GM21423 (cell line): ENCODE measurements around the gene IHH.

Experiments
- ATAC-seq: cut with Tn5 transposase; IDR thresholded peaks from one replicate; pipeline ENCODE4 v1.9.1; 2021; ENCODE audit warnings: mild to moderate bottlenecking, moderate library complexity; ENCODE audit not compliant: unreplicated experiment

IHH gene

GRCh38 chr2:219020604-219021365, 39.9 kb downstream of the IHH start:
- ATAC-seq: no peak

- no peak for ATAC-seq
Measured at GRCh38 chr2:219019436-219019835, 41.3 kb downstream of the IHH start.

- ATAC-seq: no peak
Measured at GRCh38 chr2:219018726-219019125, 42.0 kb downstream of the IHH start.

GRCh38 chr2:219018286-219018685, 42.4 kb downstream of the IHH start:
- no peak for ATAC-seq

GRCh38 chr2:219017201-219017931, 43.4 kb downstream of the IHH start:
- no peak for ATAC-seq

GRCh38 chr2:219016721-219017120, 44.0 kb downstream of the IHH start:
- ATAC-seq: no peak

- ATAC-seq: no peak
Measured at GRCh38 chr2:219010873-219011272, 49.8 kb downstream of the IHH start.

- no peak for ATAC-seq
Measured at GRCh38 chr2:219010162-219010756, 50.5 kb downstream of the IHH start.

GRCh38 chr2:219009294-219009693, 51.4 kb downstream of the IHH start:
- no peak for ATAC-seq
